Prostate gland (tissue), 2 donors: ENCODE results near the gene ANTXR1. TPM values are rescaled to one million over a fixed set of nuclear protein-coding genes. Genes with fewer than 3 reads are reported as not detected.
"Not testable (repeated sequence)": the region's sequence is repeated elsewhere in the genome, so short reads cannot be mapped to it uniquely, and the experiment has no call there.

Source experiments
- DNase-seq: peaks from one replicate; pipeline ENCODE4 v3.0.0-alpha.2; 2019; ENCODE audit warnings: low spot score
- H3K27ac ChIP-seq, 2 donors: fragments of 200-600 bp; sonication (generic); 2 replicates each; pipeline ENCODE4 v1.5.1; 2017 to 2019
- H3K27me3 ChIP-seq: fragments of 200-600 bp; sonication (generic); replicated peaks from 2 replicates; pipeline ENCODE4 v1.5.1; 2019; ENCODE audit not compliant: insufficient read depth
- H3K36me3 ChIP-seq, 2 donors: fragments of 200-600 bp; sonication (generic); 1 replicate in 1 of 2; 2 replicates in 1 of 2; pipeline versions ENCODE4 v1.5.1 to v1.8.1; 2017 to 2019
- H3K4me1 ChIP-seq: fragments of 200-600 bp; sonication (generic); replicated peaks from 2 replicates; pipeline ENCODE4 v1.5.1; 2019
- H3K4me3 ChIP-seq, 2 donors: fragments of 200-600 bp; sonication (generic); 2 replicates each; pipeline ENCODE4 v1.5.1; 2017 to 2019
- H3K9me3 ChIP-seq: fragments of 200-600 bp; sonication (generic); 2 replicates; pipeline ENCODE4 v1.5.1; 2017
- CTCF ChIP-seq, 4 experiments: fragments of 200-600 bp in 2 of 4; fragments of 450-650 bp in 2 of 4; sonication (generic) in 2 of 4; IDR thresholded peaks; 1 replicate in 3 of 4; 2 replicates in 1 of 4; pipeline ENCODE4 v1.5.1; 2016 to 2019; ENCODE audit warnings: antibody characterized with exemption in 4 of 4, mild to moderate bottlenecking in 2 of 4, moderate library complexity in 2 of 4
- POLR2A ChIP-seq: fragments of 450-650 bp; IDR thresholded peaks from one replicate; pipeline ENCODE4 v1.6.1; 2016; ENCODE audit warnings: antibody characterized with exemption, mild to moderate bottlenecking
- POLR2AphosphoS5 ChIP-seq: sonication (generic); formaldehyde crosslinking; IDR thresholded peaks from one replicate; pipeline ENCODE4 v1.6.1; 2017; ENCODE audit warnings: antibody characterized with exemption
- WGBS: methylation state at CpG from one replicate; pipeline ENCODE4 v1.1.5; 2018; 5-methylcytosine and 5-hydroxymethylcytosine counted together
- intact Hi-C: fragments of 100-400 bp; cut with DNase I; formaldehyde crosslinking; loops from one replicate; pipeline ENCODE4 v1.14.2; 2022
- total RNA-seq, 2 donors: library from RNA; depleted of rRNA; stranded (reverse); fragments of >200 nt; gene quantifications; one replicate each; pipeline ENCODE4 v1.1.0, GENCODE V29; 2016

ANTXR1 gene
- total RNA-seq, 2 donors from 2014 or later = 25.8 to 48.7 TPM

DNA sequence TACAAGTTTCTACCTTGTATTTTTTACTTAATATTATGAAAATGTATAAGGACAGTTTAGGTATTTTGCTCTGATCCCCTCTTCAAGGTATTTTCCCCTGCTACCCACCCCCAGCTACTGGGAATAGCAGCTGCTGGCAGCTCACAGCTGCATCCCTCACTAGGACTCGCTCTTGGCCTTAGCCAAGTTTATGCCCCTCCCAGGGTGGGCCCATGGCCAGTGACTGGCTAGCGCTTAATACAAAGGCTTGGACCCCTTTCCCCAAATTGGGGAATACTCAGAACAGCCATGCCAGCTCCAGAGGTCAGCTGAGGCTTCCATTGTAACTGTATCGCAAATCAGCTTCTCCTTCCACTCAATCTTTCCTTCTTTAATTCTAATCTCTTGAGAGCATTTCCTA is 242.8 kb downstream of the ANTXR1 start:
- TF ChIP-seq CTCF (IDR thresholded peaks at IDR 0.05) (no peak), POLR2AphosphoS5 (no peak), POLR2A (no peak)
- Histone ChIP-seq H3K27me3 (no peaks in the 10 kb centered on the region), H3K9me3 (no peaks in the 10 kb centered on the region), H3K27ac (no peak overlapping the region), H3K36me3 (no peaks in the 10 kb centered on the region), H3K4me3 (no peak overlapping the region), H3K4me1 (no peaks in the 10 kb centered on the region)
- 81% methylated on average over 3 of the region's 3 CpGs for WGBS
- intact Hi-C loops = no loop called here
- no peak for DNase-seq

DNA sequence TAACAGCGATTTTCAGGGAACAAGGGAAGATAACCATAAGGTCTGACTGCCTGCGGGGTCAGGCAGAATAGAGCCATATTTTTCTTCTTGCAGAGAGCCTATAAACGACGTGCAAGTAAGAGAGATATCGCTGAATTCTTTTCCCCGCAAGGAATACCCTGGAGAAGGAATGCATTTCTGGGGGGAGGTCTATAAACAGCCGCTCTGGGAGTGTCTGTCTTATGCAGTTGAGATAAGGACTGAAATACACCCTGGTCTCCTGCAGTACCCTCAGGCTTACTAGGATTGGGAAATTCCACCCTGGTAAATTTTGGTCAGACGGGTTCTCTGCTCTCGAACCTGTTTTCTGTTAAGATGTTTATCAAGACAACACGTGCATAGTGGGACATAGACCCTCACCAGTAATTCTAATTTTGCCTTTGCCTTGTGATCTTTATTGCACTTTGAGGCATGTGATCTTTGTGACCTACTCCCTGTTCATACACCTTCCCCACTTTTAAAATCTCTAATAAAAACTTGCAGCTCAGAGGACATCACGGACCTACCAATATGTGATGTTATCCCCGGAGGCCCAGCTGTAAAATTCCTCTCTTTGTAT is 247.1 kb downstream of the ANTXR1 start:
- H3K4me3 ChIP-seq, H3K9me3 ChIP-seq, H3K36me3 ChIP-seq, H3K27me3 ChIP-seq, H3K27ac ChIP-seq, DNase-seq, intact Hi-C loops, H3K4me1 ChIP-seq: not testable (repeated sequence)
- 83% methylated on average over 12 of the region's 12 CpGs for WGBS

GRCh38 chr2:69260666-69261065 is 247.7 kb downstream of the ANTXR1 start:
- no peaks in the 10 kb centered on the region for H3K27me3 ChIP-seq
- H3K4me1 ChIP-seq = no peaks in the 10 kb centered on the region
- H3K9me3 ChIP-seq = no peaks in the 10 kb centered on the region
- DNase-seq = no peak
- TF ChIP-seq POLR2A (no peak), CTCF (IDR thresholded peaks at IDR 0.05) (no peak), POLR2AphosphoS5 (no peak)
- intact Hi-C loops = no loop called here
- no peak overlapping the region for H3K27ac ChIP-seq
- H3K4me3 ChIP-seq = no peak overlapping the region
- H3K36me3 ChIP-seq = no peaks in the 10 kb centered on the region

DNA sequence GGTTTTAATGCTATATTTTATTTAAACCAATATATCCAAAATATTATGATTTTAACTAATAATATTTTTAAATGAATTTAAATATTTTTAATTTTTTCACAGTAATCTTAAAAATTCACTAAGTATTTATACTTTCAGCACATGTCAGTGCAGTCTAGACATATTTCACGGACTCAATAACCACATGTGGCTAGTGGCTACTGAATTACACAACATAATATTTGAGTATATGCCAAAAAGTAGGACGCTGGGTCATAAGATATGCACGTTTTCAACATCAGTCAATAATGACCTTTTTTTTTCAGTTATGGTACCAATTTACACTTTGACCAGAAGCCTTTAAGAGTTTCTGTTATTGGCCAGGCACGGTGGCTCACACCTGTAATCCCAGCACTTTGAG is 256.4 kb downstream of the ANTXR1 start:
- H3K4me1 ChIP-seq = no peaks in the 10 kb centered on the region
- no peak for TF ChIP-seq POLR2AphosphoS5
- no peak for TF ChIP-seq POLR2A
- TF ChIP-seq CTCF (IDR thresholded peaks at IDR 0.05) = no peak
- intact Hi-C loops = no loop called here
- 85% methylated on average over 4 of the region's 4 CpGs for WGBS
- no peak overlapping the region for H3K4me3 ChIP-seq
- no peaks in the 10 kb centered on the region for H3K27me3 ChIP-seq
- no peak for DNase-seq
- no peaks in the 10 kb centered on the region for H3K9me3 ChIP-seq
- H3K36me3 ChIP-seq = no peaks in the 10 kb centered on the region
- no peak overlapping the region for H3K27ac ChIP-seq

DNA sequence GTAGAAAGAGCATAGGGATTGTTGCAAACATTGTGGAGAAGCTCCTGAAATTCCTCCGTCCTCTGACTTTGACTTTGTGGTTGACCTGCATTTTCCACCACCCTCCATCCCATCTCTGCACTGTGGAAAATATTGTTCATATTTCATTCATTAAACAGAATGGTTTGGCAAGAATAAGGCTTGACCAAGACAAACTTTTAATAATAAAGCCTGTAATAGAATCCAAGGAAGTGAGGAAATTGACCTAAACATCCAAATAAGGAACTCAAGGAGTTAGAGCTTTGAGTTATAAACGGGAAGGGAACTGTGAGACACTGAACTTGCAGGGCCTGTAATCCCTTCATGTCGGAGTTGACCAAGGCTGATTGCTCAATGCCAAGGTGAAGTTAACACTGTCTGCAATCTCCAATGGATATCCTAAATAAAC is 258.9 kb downstream of the ANTXR1 start:
- intact Hi-C loops = no loop called here
- H3K36me3 ChIP-seq = no peaks in the 10 kb centered on the region
- TF ChIP-seq POLR2A (no peak), POLR2AphosphoS5 (no peak), CTCF (IDR thresholded peaks at IDR 0.05) (no peak)
- no peak overlapping the region for H3K27ac ChIP-seq
- no peak overlapping the region for H3K4me3 ChIP-seq
- 47% methylated on average over 3 of the region's 3 CpGs for WGBS
- DNase-seq = no peak
- no peaks in the 10 kb centered on the region for H3K9me3 ChIP-seq
- no peaks in the 10 kb centered on the region for H3K4me1 ChIP-seq
- no peaks in the 10 kb centered on the region for H3K27me3 ChIP-seq
